Measurements from ENCODE around the gene FNDC3B. TPM values are rescaled to one million over a fixed set of nuclear protein-coding genes. Genes with fewer than 3 reads are reported as not detected.

FNDC3B gene
- total RNA-seq, 5 donors from 2014 or later (not counting 1 experiment from before 2014, with no cell fraction given), result 18.1 to 46.5 (median 23.5) TPM

- H3K36me3 ChIP-seq (ENCODE audit: control insufficient read depth in 2 of 2, extremely low read depth in 1 of 2, insufficient read depth in 1 of 2, low read length in 1 of 2), result peaks cover 0 to under 1% of the 10 kb centered on the region in 2 donors
- CTCF ChIA-PET, result interaction anchor here in 1 of 2 donors (0.6 kb wide), 1 partner anchor 330 kb away, joined by 6 read pairs; no protein-coding TSS in a partner anchor
- H3K27ac ChIP-seq (ENCODE audit: low read length), result no peak overlapping the region
- Mint-ChIP-seq H3K9me3 (no peaks in the 10 kb centered on the region), H3K27ac (no peak overlapping the region), H3K4me1 (peaks cover 5% of the 10 kb centered on the region in 3 donors), H3K36me3 (peaks cover 53% of the 10 kb centered on the region), H3K27me3 (no peaks in the 10 kb centered on the region), H3K4me3 (no peak overlapping the region)
- H3K4me1 ChIP-seq (ENCODE audit: control insufficient read depth in 1 of 2, extremely low read depth in 1 of 2, insufficient read depth in 2 of 2, low read length in 2 of 2), result no peaks in the 10 kb centered on the region
- no peak for ATAC-seq (replicated peaks in 1 of 4)
- no peaks in the 10 kb centered on the region for H3K9me3 ChIP-seq
- POLR2A ChIA-PET, result no interaction called here
- DNase-seq, result no peak
- H3K4me3 ChIP-seq (ENCODE audit: control insufficient read depth in 1 of 2, extremely low read depth in 1 of 2, low read length in 1 of 2), result no peak overlapping the region
- WGBS (ENCODE audit: insufficient coverage), result 94% methylated on average over 2 of the region's 6 CpGs
- H3K27me3 ChIP-seq (replicated peaks in 1 of 2; ENCODE audit: control insufficient read depth in 2 of 2, extremely low read depth in 1 of 2, insufficient read depth in 2 of 2, low read length in 1 of 2), result no peaks in the 10 kb centered on the region
Observed at GRCh38 chr3:172294223-172294806, 254.9 kb downstream of the FNDC3B start.

DNA sequence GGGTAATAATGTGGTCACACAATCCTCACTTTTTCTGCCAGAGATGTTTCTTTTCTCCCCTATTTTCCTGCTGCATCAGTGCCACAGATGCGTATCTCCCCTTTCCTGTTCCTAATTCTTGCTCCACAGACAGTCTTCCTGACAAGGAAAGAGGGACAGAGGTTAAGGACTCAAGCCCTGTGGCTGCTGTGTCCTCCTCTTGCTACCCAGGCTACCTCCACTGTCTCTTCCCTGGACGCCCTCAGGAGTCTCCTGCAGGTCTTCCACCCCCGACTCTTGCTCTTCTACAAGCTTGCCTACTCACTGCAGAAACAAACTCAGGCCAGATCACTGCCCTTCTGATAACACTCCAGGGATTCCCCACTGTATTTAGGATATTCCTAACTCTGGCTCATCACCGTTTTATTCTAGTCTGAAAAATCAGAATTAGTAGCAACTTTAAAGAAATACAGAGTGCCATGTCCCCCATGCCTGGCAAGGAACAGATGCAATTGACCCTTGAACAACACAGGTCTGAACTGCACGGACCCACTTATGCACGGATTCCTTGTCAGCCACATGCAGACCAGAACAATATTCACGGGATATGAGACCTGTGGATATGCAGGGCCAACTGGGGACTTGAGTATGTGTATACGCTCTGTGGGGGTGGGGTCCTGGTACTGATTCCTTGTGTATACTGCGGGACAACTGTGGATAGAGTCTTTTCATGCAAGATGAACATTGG, 257.0 kb downstream of the FNDC3B start:
- CTCF ChIA-PET, result no interaction called here

DNA sequence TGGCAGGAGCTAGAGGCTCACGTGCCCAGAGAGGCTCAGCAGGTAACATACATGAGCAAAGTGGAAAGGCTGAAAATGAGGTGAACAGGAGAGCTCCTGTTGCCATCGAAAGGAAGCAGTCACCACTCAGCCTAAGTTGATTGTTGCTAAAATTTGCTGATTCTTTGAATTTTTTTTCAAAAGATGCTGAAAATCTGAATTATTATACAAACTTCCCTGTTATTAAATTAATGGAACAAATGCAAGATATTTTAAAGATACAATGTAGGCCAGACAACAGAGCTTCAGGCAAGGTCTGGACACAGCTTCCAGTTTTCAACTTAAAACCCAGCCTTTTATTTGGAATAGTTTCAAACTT, 257.6 kb downstream of the FNDC3B start:
- Mint-ChIP-seq H3K27ac (no peak overlapping the region), H3K9me3 (no peaks in the 10 kb centered on the region), H3K27me3 (no peaks in the 10 kb centered on the region), H3K4me3 (no peak overlapping the region), H3K4me1 (no peaks in the 10 kb centered on the region), H3K36me3 (peaks cover 64% of the 10 kb centered on the region)
- DNase-seq (no peak), ATAC-seq (replicated peaks in 1 of 4) (no peak)
- no peaks in the 10 kb centered on the region for H3K27me3 ChIP-seq (replicated peaks in 1 of 2; ENCODE audit: control insufficient read depth in 2 of 2, extremely low read depth in 1 of 2, insufficient read depth in 2 of 2, low read length in 1 of 2)
- H3K4me3 ChIP-seq (ENCODE audit: control insufficient read depth in 1 of 2, extremely low read depth in 1 of 2, low read length in 1 of 2), result no peak overlapping the region
- H3K4me1 ChIP-seq (ENCODE audit: control insufficient read depth in 1 of 2, extremely low read depth in 1 of 2, insufficient read depth in 2 of 2, low read length in 2 of 2), result no peaks in the 10 kb centered on the region
- H3K9me3 ChIP-seq, result no peaks in the 10 kb centered on the region
- POLR2A ChIA-PET, result no interaction called here
- H3K36me3 ChIP-seq (ENCODE audit: control insufficient read depth in 2 of 2, extremely low read depth in 1 of 2, insufficient read depth in 1 of 2, low read length in 1 of 2), result no peaks in the 10 kb centered on the region
- WGBS (ENCODE audit: insufficient coverage), result 90% methylated on average over 1 of the region's 2 CpGs
- H3K27ac ChIP-seq (ENCODE audit: low read length), result no peak overlapping the region
- CTCF ChIA-PET, result no interaction called here

More for the DNA sequence above, 257.0 kb downstream of the FNDC3B start:
- Mint-ChIP-seq H3K27me3 (no peaks in the 10 kb centered on the region), H3K27ac (no peak overlapping the region), H3K4me3 (no peak overlapping the region), H3K9me3 (no peaks in the 10 kb centered on the region), H3K36me3 (peaks cover 62% of the 10 kb centered on the region), H3K4me1 (no peaks in the 10 kb centered on the region)
- Histone ChIP-seq H3K27ac (ENCODE audit: low read length) (no peak overlapping the region), H3K36me3 (ENCODE audit: control insufficient read depth in 2 of 2, extremely low read depth in 1 of 2, insufficient read depth in 1 of 2, low read length in 1 of 2) (no peaks in the 10 kb centered on the region), H3K4me3 (ENCODE audit: control insufficient read depth in 1 of 2, extremely low read depth in 1 of 2, low read length in 1 of 2) (no peak overlapping the region), H3K9me3 (no peaks in the 10 kb centered on the region), H3K27me3 (replicated peaks in 1 of 2; ENCODE audit: control insufficient read depth in 2 of 2, extremely low read depth in 1 of 2, insufficient read depth in 2 of 2, low read length in 1 of 2) (no peaks in the 10 kb centered on the region), H3K4me1 (ENCODE audit: control insufficient read depth in 1 of 2, extremely low read depth in 1 of 2, insufficient read depth in 2 of 2, low read length in 2 of 2) (no peaks in the 10 kb centered on the region)
- POLR2A ChIA-PET, result no interaction called here
- WGBS (ENCODE audit: insufficient coverage), result 94% methylated on average over 9 of the region's 9 CpGs
- no peak for ATAC-seq (replicated peaks in 1 of 4)
- DNase-seq, result no peak

- Mint-ChIP-seq H3K4me1 (no peaks in the 10 kb centered on the region), H3K36me3 (peaks cover 67% of the 10 kb centered on the region), H3K27ac (no peak overlapping the region), H3K4me3 (no peak overlapping the region), H3K27me3 (no peaks in the 10 kb centered on the region), H3K9me3 (no peaks in the 10 kb centered on the region)
- H3K9me3 ChIP-seq, result no peaks in the 10 kb centered on the region
- 100% methylated on average over 1 of the region's 3 CpGs for WGBS (ENCODE audit: insufficient coverage)
- CTCF ChIA-PET, result interaction anchor here in 1 of 2 donors (1.0 kb wide), 1 partner anchor 34 kb away, joined by 3 read pairs; no protein-coding TSS in a partner anchor
- ATAC-seq (replicated peaks in 1 of 4) (no peak), DNase-seq (no peak)
- POLR2A ChIA-PET, result interaction anchor here in 1 of 2 donors (0.8 kb wide), 1 partner anchor 1208 kb away, joined by 3 read pairs; no protein-coding TSS in a partner anchor
- no peak overlapping the region for H3K27ac ChIP-seq (ENCODE audit: low read length)
- H3K36me3 ChIP-seq (ENCODE audit: control insufficient read depth in 2 of 2, extremely low read depth in 1 of 2, insufficient read depth in 1 of 2, low read length in 1 of 2), result no peaks in the 10 kb centered on the region
- no peaks in the 10 kb centered on the region for H3K27me3 ChIP-seq (replicated peaks in 1 of 2; ENCODE audit: control insufficient read depth in 2 of 2, extremely low read depth in 1 of 2, insufficient read depth in 2 of 2, low read length in 1 of 2)
- no peak overlapping the region for H3K4me3 ChIP-seq (ENCODE audit: control insufficient read depth in 1 of 2, extremely low read depth in 1 of 2, low read length in 1 of 2)
- H3K4me1 ChIP-seq (ENCODE audit: control insufficient read depth in 1 of 2, extremely low read depth in 1 of 2, insufficient read depth in 2 of 2, low read length in 2 of 2), result no peaks in the 10 kb centered on the region
Observed at GRCh38 chr3:172298247-172298646, 258.9 kb downstream of the FNDC3B start.

GRCh38 chr3:172300187-172300586, 260.8 kb downstream of the FNDC3B start:
- Mint-ChIP-seq H3K27me3 (no peaks in the 10 kb centered on the region), H3K4me3 (no peak overlapping the region), H3K27ac (no peak overlapping the region), H3K4me1 (no peaks in the 10 kb centered on the region), H3K36me3 (peaks cover 62% of the 10 kb centered on the region), H3K9me3 (no peaks in the 10 kb centered on the region)
- no peak for ATAC-seq (replicated peaks in 1 of 4)
- ChIA-PET POLR2A (interaction anchor here in 1 of 2 donors (0.5 kb wide), 1 partner anchor 263 kb away, joined by 3 read pairs; no protein-coding TSS in a partner anchor), CTCF (no interaction called here)
- H3K4me1 ChIP-seq (ENCODE audit: control insufficient read depth in 1 of 2, extremely low read depth in 1 of 2, insufficient read depth in 2 of 2, low read length in 2 of 2), result no peaks in the 10 kb centered on the region
- no peak overlapping the region for H3K4me3 ChIP-seq (ENCODE audit: control insufficient read depth in 1 of 2, extremely low read depth in 1 of 2, low read length in 1 of 2)
- H3K27ac ChIP-seq (ENCODE audit: low read length), result no peak overlapping the region
- no peaks in the 10 kb centered on the region for H3K36me3 ChIP-seq (ENCODE audit: control insufficient read depth in 2 of 2, extremely low read depth in 1 of 2, insufficient read depth in 1 of 2, low read length in 1 of 2)
- no CpG with 5 or more reads among the region's 2 CpGs for WGBS (ENCODE audit: insufficient coverage)
- H3K27me3 ChIP-seq (replicated peaks in 1 of 2; ENCODE audit: control insufficient read depth in 2 of 2, extremely low read depth in 1 of 2, insufficient read depth in 2 of 2, low read length in 1 of 2), result no peaks in the 10 kb centered on the region
- H3K9me3 ChIP-seq, result no peaks in the 10 kb centered on the region
- DNase-seq, result no peak

- no peak overlapping the region for H3K4me3 Mint-ChIP-seq
- no peak for ATAC-seq (replicated peaks in 1 of 4)
- ChIA-PET CTCF (no interaction called here), POLR2A (no interaction called here)
- Histone ChIP-seq H3K36me3 (ENCODE audit: control insufficient read depth in 2 of 2, extremely low read depth in 1 of 2, insufficient read depth in 1 of 2, low read length in 1 of 2) (no peaks in the 10 kb centered on the region), H3K9me3 (no peaks in the 10 kb centered on the region), H3K4me1 (ENCODE audit: control insufficient read depth in 1 of 2, extremely low read depth in 1 of 2, insufficient read depth in 2 of 2, low read length in 2 of 2) (no peaks in the 10 kb centered on the region), H3K27ac (ENCODE audit: low read length) (no peak overlapping the region), H3K27me3 (replicated peaks in 1 of 2; ENCODE audit: control insufficient read depth in 2 of 2, extremely low read depth in 1 of 2, insufficient read depth in 2 of 2, low read length in 1 of 2) (no peaks in the 10 kb centered on the region), H3K4me3 (ENCODE audit: control insufficient read depth in 1 of 2, extremely low read depth in 1 of 2, low read length in 1 of 2) (no peak overlapping the region)
- H3K36me3 Mint-ChIP-seq, result peaks cover 65% of the 10 kb centered on the region
- no peaks in the 10 kb centered on the region for H3K27me3 Mint-ChIP-seq
- H3K27ac Mint-ChIP-seq, result no peak overlapping the region
- H3K9me3 Mint-ChIP-seq, result no peaks in the 10 kb centered on the region
- DNase-seq, result no peak
- H3K4me1 Mint-ChIP-seq, result no peaks in the 10 kb centered on the region
- no CpG with 5 or more reads among the region's 5 CpGs for WGBS (ENCODE audit: insufficient coverage)
Observed at GRCh38 chr3:172300862-172301261, 261.5 kb downstream of the FNDC3B start.

Measured in T-cell (primary cell).